22Rv1 (cell line): Measurements from ENCODE around the gene TMEM167A.

Source experiments
- H3K27ac ChIP-seq: fragments of 450-650 bp; 2 replicates; pipeline ENCODE4 v1.5.1; 2017
- CTCF ChIP-seq: fragments of 450-650 bp; IDR thresholded peaks from 2 replicates; pipeline ENCODE4 v1.5.1; 2017; ENCODE audit warnings: mild to moderate bottlenecking
- ZFX ChIP-seq: fragments of 450-650 bp; IDR thresholded peaks from 2 replicates; pipeline ENCODE4 v1.6.1; 2017; ENCODE audit warnings: antibody characterized with exemption, borderline replicate concordance

TMEM167A gene

GRCh38 chr5:83097689-83098231 is 20.6 kb upstream of the TMEM167A start:
- H3K27ac ChIP-seq: no peak overlapping the region
- TF ChIP-seq CTCF: no peak
- no peak for TF ChIP-seq ZFX

GRCh38 chr5:83096660-83097339 is 19.6 kb upstream of the TMEM167A start:
- no peak for TF ChIP-seq ZFX
- no peak for TF ChIP-seq CTCF

GRCh38 chr5:83095957-83096539 is 18.9 kb upstream of the TMEM167A start:
- no peak for TF ChIP-seq ZFX
- TF ChIP-seq CTCF: no peak
- H3K27ac ChIP-seq: no peak overlapping the region

More at GRCh38 chr5:83096660-83097339, 19.6 kb upstream of the TMEM167A start:
- H3K27ac ChIP-seq: no peak overlapping the region

- no peak overlapping the region for H3K27ac ChIP-seq
- no peak for TF ChIP-seq ZFX
- TF ChIP-seq CTCF: no peak
Measured at GRCh38 chr5:83095163-83095956, 18.2 kb upstream of the TMEM167A start.

- no peak for TF ChIP-seq CTCF
- no peak for TF ChIP-seq ZFX
Measured at GRCh38 chr5:83093692-83094091, 16.5 kb upstream of the TMEM167A start.

GRCh38 chr5:83092619-83093018 is 15.4 kb upstream of the TMEM167A start:
- TF ChIP-seq ZFX (no peak), CTCF (no peak)
- no peak overlapping the region for H3K27ac ChIP-seq

More at GRCh38 chr5:83093692-83094091, 16.5 kb upstream of the TMEM167A start:
- no peak overlapping the region for H3K27ac ChIP-seq
